ENCODE results near the gene TAC3.

GRCh38 chr12:56987011-56987410 is 29.3 kb downstream of the TAC3 start:
- TF ChIP-seq CTCF (conservative IDR thresholded peaks at IDR 0.05; ENCODE audit: low read depth, low read length), result no peak
- TF ChIP-seq EZH2 (IDR thresholded peaks at IDR 0.05; ENCODE audit: low read length, unreplicated experiment), result no peak
- TF ChIP-seq EZH2phosphoT487 (IDR thresholded peaks at IDR 0.05; ENCODE audit: borderline replicate concordance, low read length), result no peak
